Measurements from ENCODE around the gene FGD3.
"Not testable (repeated sequence)": the region's sequence is repeated elsewhere in the genome, so short reads cannot be mapped to it uniquely, and the experiment has no call there.

The FGD3 gene

DNA sequence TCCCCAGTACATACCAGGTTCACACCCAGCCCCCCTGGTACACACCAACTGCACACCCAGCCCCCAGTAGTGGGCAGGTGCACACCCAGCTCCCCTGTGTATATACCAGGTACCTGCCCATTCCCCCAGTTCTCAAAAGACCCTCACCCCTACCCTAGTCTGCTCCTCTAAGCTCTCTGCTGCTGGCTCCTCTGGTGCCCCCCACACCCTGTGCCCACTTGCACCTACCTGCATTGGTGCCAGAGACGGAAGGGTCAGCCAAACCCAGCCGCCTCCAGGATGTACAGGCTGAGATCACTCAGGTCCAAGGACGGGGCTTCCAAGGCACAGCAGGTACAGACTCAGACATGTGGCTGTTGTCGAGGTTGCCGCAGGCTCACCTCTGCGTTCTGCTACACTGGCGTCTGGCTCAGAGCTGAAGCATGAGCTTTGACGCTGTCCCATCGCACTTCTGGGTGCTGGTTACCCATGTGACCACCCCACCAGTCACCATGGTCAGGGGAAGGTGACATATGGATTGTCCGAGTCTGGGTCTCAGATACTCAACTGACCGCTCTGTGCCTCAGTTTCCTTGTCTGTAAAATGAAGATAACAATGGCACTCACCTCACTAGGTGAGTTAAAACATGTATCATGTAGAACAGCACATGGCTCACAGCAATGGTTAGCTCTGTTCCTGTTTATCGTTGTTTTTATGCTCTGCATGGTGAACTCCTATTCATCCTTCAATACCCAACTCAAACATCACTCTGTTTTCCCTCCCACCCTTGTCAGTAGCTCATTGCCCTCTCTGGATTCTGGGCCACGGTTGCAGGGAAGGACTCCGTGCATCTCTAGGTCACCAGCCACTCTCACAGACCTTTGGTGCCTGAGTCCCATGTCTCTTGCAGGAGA lies 65.9 kb downstream of the FGD3 start:
- TF ChIP-seq, protein P1, sequence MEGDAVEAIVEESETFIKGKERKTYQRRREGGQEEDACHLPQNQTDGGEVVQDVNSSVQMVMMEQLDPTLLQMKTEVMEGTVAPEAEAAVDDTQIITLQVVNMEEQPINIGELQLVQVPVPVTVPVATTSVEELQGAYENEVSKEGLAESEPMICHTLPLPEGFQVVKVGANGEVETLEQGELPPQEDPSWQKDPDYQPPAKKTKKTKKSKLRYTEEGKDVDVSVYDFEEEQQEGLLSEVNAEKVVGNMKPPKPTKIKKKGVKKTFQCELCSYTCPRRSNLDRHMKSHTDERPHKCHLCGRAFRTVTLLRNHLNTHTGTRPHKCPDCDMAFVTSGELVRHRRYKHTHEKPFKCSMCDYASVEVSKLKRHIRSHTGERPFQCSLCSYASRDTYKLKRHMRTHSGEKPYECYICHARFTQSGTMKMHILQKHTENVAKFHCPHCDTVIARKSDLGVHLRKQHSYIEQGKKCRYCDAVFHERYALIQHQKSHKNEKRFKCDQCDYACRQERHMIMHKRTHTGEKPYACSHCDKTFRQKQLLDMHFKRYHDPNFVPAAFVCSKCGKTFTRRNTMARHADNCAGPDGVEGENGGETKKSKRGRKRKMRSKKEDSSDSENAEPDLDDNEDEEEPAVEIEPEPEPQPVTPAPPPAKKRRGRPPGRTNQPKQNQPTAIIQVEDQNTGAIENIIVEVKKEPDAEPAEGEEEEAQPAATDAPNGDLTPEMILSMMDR (IDR thresholded peaks at IDR 0.05; ENCODE audit: insufficient read depth, low read depth, low read length, missing control alignments) = no peak
- no peak for DNase-seq (ENCODE audit: low read depth)
- H3K4me3 ChIP-seq (ENCODE audit: low read depth, low read length) = no peak overlapping the region

DNA sequence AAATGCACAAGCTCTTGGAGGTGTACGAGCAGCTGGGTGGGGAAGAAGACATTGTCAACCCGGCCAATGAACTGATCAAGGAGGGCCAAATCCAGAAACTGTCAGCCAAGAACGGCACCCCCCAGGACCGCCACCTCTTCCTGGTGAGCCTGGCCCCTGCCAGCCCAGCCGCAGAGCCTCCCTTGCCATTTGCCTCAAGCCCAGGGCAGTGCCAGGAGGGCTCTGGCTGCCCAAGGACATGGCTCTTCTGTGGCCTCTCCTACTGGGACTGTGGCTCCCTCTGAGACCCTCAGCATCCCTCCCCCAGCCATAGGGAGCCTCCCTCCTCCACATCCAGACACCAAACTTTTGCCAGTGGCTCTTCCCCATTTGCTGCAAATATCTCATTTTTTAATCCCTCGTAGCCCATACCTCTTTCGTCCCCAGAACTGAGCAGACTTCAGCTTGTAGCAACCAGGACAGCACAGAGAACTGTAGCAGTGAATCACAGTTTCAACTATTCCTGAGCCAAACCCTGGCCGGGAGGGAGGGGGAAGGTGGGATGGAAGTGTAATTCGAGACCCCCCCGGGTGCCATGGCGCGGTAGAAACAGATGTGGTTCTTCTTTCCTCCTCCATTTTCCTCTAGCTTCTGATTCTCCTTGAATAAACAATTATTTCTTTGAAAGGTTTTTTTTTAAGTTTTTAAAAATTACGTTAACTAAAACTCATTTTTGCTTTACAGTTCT lies 66.7 kb downstream of the FGD3 start:
- H3K4me3 ChIP-seq (ENCODE audit: low read depth, low read length) = no peak overlapping the region
- no peak for DNase-seq (ENCODE audit: low read depth)
- TF ChIP-seq, protein P1 (IDR thresholded peaks at IDR 0.05; ENCODE audit: insufficient read depth, low read depth, low read length, missing control alignments) = no peak

DNA sequence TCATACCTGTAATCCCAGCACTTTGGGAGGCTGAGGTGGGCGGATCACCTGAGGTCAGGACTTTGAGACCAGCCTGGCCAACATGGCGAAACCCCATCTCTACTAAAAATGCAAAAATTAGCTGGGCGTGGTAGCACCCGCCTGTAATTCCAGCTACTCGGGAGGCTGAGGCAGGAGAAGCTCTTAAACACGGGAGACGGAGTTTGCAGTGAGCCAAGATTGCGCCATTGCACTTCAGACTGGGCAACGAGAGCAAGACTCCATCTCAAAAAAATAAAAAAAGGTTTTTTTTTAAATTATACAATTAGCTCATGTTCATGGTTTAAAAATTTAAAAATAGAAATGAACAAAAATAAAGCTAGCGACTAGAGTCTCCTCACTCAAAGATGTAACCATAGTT lies 67.9 kb downstream of the FGD3 start:
- H3K4me3 ChIP-seq (ENCODE audit: low read depth, low read length); DNase-seq (ENCODE audit: low read depth): not testable (repeated sequence)

- H3K4me3 ChIP-seq (ENCODE audit: low read depth, low read length) = no peak overlapping the region
- DNase-seq (ENCODE audit: low read depth) = no peak
- TF ChIP-seq, protein P1 (IDR thresholded peaks at IDR 0.05; ENCODE audit: insufficient read depth, low read depth, low read length, missing control alignments) = no peak
These were observed 70.3 kb downstream of the FGD3 start for GRCh38 chr9:93017621-93018020.

DNA sequence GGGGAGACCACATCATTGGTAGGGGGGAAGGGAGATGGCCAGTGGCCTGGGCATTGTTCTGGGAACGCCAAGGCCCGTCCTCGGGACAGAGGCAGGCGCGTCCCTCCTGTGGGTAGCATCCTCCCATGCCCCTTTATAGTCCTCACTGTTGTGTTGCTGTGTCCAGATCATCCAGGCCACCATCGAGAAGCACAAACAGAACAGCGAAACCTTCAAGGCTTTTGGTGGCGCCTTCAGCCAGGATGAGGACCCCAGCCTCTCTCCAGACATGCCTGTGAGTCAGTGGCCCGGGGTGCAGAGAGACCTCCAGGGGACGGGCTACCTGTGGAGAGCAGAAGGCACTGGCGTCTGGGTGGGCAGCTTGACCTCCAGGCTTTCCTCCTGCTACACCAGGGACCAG lies 72.8 kb downstream of the FGD3 start:
- TF ChIP-seq, protein P1 (IDR thresholded peaks at IDR 0.05; ENCODE audit: insufficient read depth, low read depth, low read length, missing control alignments) = no peak
- no peak overlapping the region for H3K4me3 ChIP-seq (ENCODE audit: low read depth, low read length)

DNA sequence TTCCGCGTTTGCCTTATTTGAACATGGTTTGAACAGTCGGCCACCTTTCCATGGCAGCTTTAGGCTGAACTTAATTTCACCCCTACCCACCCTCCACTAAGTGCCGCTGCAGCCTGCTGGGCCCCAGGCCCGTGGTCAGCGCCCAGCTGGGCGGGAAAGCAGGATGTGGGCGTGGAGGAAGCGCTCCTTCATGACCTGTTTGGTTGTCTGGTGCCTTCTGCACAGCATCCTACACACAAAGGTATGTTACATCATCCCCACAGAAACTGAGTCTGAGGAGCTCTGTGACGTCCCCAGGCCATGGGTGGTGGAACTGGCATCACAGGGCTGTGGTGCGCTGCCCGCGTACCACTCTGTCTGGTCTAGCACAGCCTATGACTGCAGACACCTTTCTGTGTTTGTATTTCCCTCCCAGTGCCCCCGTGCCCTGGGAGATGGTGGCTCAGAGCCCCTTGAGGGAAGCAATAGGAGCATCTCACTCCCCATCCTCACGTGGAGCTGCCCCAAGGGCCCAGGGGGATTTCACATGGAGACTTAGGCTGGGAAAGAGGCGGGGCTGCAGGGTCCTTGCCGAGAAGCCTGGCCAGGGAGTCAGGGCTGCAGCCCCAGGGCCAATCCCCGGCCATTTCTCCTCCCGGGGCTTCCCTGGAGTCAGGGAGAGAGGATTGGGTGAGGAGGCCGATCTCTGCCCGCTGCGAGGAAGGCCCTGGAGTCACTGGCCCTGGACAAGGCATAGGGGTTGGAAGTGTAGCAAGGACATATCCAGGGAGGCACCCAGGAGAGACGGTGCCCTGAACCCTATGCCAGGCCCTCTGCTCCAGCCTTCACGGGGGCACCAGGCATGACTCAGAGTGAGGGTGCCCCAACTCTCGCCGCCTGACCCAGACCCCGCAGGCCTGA lies 73.7 kb downstream of the FGD3 start:
- TF ChIP-seq, protein P1 (IDR thresholded peaks at IDR 0.05; ENCODE audit: insufficient read depth, low read depth, low read length, missing control alignments) = no peak
- H3K4me3 ChIP-seq (ENCODE audit: low read depth, low read length) = no peak overlapping the region
- DNase-seq (ENCODE audit: low read depth) = no peak

More for the DNA sequence above, 72.8 kb downstream of the FGD3 start:
- DNase-seq (ENCODE audit: low read depth) = no peak
